Upper lobe of right lung (tissue), 1 donor: ENCODE results near the gene RGS18. TPM values are rescaled to one million over a fixed set of nuclear protein-coding genes. Genes with fewer than 3 reads are reported as not detected.

Experiments
- ATAC-seq: fragments of 200-7000 bp; cut with Tn5 transposase; one replicate; pipeline ENCODE4 v1.9.1; 2020; ENCODE audit warnings: mild to moderate bottlenecking, moderate library complexity
- DNase-seq: peaks from one replicate; pipeline ENCODE4 v3.0.0-alpha.2; 2020
- H3K27ac ChIP-seq: fragments of 200-600 bp; one replicate; pipeline ENCODE4 v1.8.0; 2022
- H3K27me3 ChIP-seq: fragments of 200-600 bp; one replicate; pipeline ENCODE4 v1.8.0; 2022; ENCODE audit warnings: mild to moderate bottlenecking
- H3K36me3 ChIP-seq: fragments of 200-600 bp; one replicate; pipeline ENCODE4 v1.8.0; 2022
- H3K4me1 ChIP-seq: fragments of 200-600 bp; one replicate; pipeline ENCODE4 v1.8.0; 2022
- H3K4me3 ChIP-seq: fragments of 200-600 bp; one replicate; pipeline ENCODE4 v1.8.0; 2022; ENCODE audit warnings: mild to moderate bottlenecking
- H3K9me3 ChIP-seq: fragments of 200-600 bp; one replicate; pipeline ENCODE4 v1.8.0; 2022
- intact Hi-C: fragments of 100-400 bp; cut with DNase I; formaldehyde crosslinking; loops from one replicate; pipeline ENCODE4 v1.11.0; 2022
- long read RNA-seq: library from polyadenylated mRNA; unstranded; transcript quantifications from one replicate; pipeline ENCODE4 v2.0.0, GENCODE V29; 2021
- total RNA-seq: library from RNA; stranded (reverse); fragmentation: NEBNext Ultra II Directional; extraction: Animal tissue kit (Norgen Biotek cat#: 25700); gene quantifications from one replicate; pipeline ENCODE4 v1.2.1, GENCODE V29; 2021
- TF ChIP-seq, protein P1 (sequence below): fragments of 200-600 bp; IDR thresholded peaks from one replicate; pipeline ENCODE4 v1.8.0; 2022; ENCODE audit warnings: antibody characterized with exemption
- donor health status: DM: no; HTN: yes; CAD: no; lungs with severe emphysema.

The RGS18 gene
- 9.1 TPM for total RNA-seq
- long read RNA-seq, partial matches to known transcripts, result 0 of 3 reads
- long read RNA-seq, other reads (novel, unspliced or antisense), result 0 of 3 reads

GRCh38 chr1:192158181-192158580, at the start of gene RGS18:
TSS of gene RGS18 (plus strand) at chr1:192158462. CDS start at chr1:192158638, 176 bp downstream.
- Histone ChIP-seq H3K36me3 (no peaks in the 10 kb centered on the region), H3K9me3 (no peaks in the 10 kb centered on the region), H3K4me3 (no peak within 1 kb of the TSS), H3K27me3 (no peaks in the 10 kb centered on the region), H3K4me1 (no peaks in the 10 kb centered on the region), H3K27ac (peak within 1 kb of the TSS; percentile 49)
- DNase-seq (no peak), ATAC-seq (peak; percentile 75)
- TF ChIP-seq, protein P1, sequence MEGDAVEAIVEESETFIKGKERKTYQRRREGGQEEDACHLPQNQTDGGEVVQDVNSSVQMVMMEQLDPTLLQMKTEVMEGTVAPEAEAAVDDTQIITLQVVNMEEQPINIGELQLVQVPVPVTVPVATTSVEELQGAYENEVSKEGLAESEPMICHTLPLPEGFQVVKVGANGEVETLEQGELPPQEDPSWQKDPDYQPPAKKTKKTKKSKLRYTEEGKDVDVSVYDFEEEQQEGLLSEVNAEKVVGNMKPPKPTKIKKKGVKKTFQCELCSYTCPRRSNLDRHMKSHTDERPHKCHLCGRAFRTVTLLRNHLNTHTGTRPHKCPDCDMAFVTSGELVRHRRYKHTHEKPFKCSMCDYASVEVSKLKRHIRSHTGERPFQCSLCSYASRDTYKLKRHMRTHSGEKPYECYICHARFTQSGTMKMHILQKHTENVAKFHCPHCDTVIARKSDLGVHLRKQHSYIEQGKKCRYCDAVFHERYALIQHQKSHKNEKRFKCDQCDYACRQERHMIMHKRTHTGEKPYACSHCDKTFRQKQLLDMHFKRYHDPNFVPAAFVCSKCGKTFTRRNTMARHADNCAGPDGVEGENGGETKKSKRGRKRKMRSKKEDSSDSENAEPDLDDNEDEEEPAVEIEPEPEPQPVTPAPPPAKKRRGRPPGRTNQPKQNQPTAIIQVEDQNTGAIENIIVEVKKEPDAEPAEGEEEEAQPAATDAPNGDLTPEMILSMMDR, result no peak
- intact Hi-C loops, result no loop called here

GRCh38 chr1:192109576-192109975, 48.7 kb upstream of the RGS18 start:
- TF ChIP-seq, protein P1, result no peak
- Histone ChIP-seq H3K4me3 (no peak overlapping the region), H3K36me3 (no peaks in the 10 kb centered on the region), H3K27ac (no peak overlapping the region), H3K27me3 (no peaks in the 10 kb centered on the region), H3K4me1 (no peaks in the 10 kb centered on the region), H3K9me3 (no peaks in the 10 kb centered on the region)
- peak; percentile 77 for ATAC-seq
- no peak for DNase-seq
- intact Hi-C loops, result no loop called here

DNA sequence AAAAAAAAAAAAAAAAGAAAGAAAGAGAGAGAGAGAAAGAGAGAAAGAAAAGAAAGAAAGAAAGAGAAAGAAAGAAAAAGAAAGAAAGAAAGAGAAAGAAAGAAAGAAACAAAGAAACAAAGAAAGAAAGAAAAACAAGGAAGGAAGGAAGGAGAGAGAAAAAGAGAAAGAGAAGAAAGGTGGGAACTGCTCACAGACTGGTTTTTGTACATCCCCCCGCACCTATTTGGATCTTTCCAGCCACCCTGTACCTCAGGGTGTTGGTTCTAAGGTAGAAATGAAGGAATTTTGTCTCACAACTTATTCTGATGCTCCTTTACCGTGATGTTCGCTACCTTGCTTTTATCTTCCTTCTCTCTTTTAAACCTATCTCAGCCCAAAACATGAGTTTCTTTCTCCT, 43.3 kb upstream of the RGS18 start:
- TF ChIP-seq, protein P1, result no peak
- no peak overlapping the region for H3K4me3 ChIP-seq
- H3K9me3 ChIP-seq, result no peaks in the 10 kb centered on the region
- DNase-seq (no peak), ATAC-seq (no peak)
- intact Hi-C loops, result no loop called here
- H3K4me1 ChIP-seq, result no peaks in the 10 kb centered on the region
- no peak overlapping the region for H3K27ac ChIP-seq
- no peaks in the 10 kb centered on the region for H3K27me3 ChIP-seq
- H3K36me3 ChIP-seq, result no peaks in the 10 kb centered on the region

DNA sequence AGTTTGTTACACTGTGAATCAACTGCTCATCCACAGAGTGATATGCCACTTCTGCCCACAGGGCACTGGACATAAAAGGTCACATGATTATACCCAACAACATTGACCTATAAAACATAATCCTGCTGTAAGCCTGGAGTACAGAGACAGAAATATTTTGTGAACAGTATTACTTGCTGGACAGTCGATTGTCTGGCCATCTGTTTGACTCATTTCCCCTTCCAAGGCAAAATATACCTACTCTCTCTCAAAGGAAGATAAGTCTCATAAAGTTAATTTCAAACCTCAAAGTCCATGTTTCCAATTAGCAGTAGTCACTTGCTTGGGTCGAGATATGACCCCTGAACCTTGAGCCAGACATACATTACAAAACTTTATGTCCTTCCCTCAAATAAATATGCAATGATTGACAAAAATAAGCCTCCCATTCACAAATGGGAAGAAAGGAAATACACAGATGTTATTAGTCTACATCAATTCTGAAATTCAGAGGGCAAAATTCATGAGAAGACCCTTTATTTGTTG, 39.3 kb upstream of the RGS18 start:
- Histone ChIP-seq H3K27ac (no peak overlapping the region), H3K4me1 (no peaks in the 10 kb centered on the region), H3K9me3 (no peaks in the 10 kb centered on the region), H3K27me3 (no peaks in the 10 kb centered on the region), H3K4me3 (no peak overlapping the region), H3K36me3 (no peaks in the 10 kb centered on the region)
- intact Hi-C loops, result no loop called here
- ATAC-seq (no peak), DNase-seq (no peak)
- TF ChIP-seq, protein P1, result no peak

GRCh38 chr1:192119701-192120100, 38.6 kb upstream of the RGS18 start:
- intact Hi-C loops, result no loop called here
- ATAC-seq, result no peak

More at GRCh38 chr1:192119701-192120100, 38.6 kb upstream of the RGS18 start:
- H3K9me3 ChIP-seq, result no peaks in the 10 kb centered on the region
- no peak overlapping the region for H3K27ac ChIP-seq
- H3K27me3 ChIP-seq, result no peaks in the 10 kb centered on the region
- no peaks in the 10 kb centered on the region for H3K36me3 ChIP-seq
- DNase-seq, result no peak
- TF ChIP-seq, protein P1, result no peak
- H3K4me1 ChIP-seq, result no peaks in the 10 kb centered on the region
- H3K4me3 ChIP-seq, result no peak overlapping the region
